ENCODE results near the gene XPR1.
A peak's percentile ranks its signal among the peaks of the same experiment; 100 is the strongest.
"Not testable (repeated sequence)": the region's sequence is repeated elsewhere in the genome, so short reads cannot be mapped to it uniquely, and the experiment has no call there.

Gene XPR1

GRCh38 chr1:180672105-180672504 is 40.3 kb downstream of the XPR1 start:
- DNase-seq (ENCODE audit: insufficient read length, low spot score): no peak
- TF ChIP-seq POLR2A (IDR thresholded peaks at IDR 0.05; ENCODE audit: low read depth, low read length) (no peak), POLR2AphosphoS5 (IDR thresholded peaks at IDR 0.05; ENCODE audit: low read depth, low read length) (no peak), PAX5 (IDR thresholded peaks at IDR 0.05; ENCODE audit: insufficient read depth, low read length, severe bottlenecking) (no peak), SPI1 (IDR thresholded peaks at IDR 0.05; ENCODE audit: low read depth, low read length) (no peak), TAF1 (IDR thresholded peaks at IDR 0.05; ENCODE audit: low read depth, low read length) (no peak)
- FAIRE-seq: no peak

GRCh38 chr1:180672505-180672904 is 40.7 kb downstream of the XPR1 start:
- no peak for DNase-seq (ENCODE audit: insufficient read length, low spot score)
- TF ChIP-seq PAX5 (IDR thresholded peaks at IDR 0.05; ENCODE audit: insufficient read depth, low read length, severe bottlenecking) (no peak), SPI1 (IDR thresholded peaks at IDR 0.05; ENCODE audit: low read depth, low read length) (peak; percentile 62; the same call in 1 of the 2 replicates)
- no peak for FAIRE-seq

- DNase-seq (ENCODE audit: insufficient read length, low spot score) (no peak), FAIRE-seq (peak; percentile 47)
- no peak for TF ChIP-seq POLR2A (IDR thresholded peaks at IDR 0.05; ENCODE audit: low read depth, low read length)
- TF ChIP-seq POLR2AphosphoS5 (IDR thresholded peaks at IDR 0.05; ENCODE audit: low read depth, low read length): no peak
- no peak for TF ChIP-seq POU2F2 (IDR thresholded peaks at IDR 0.05; ENCODE audit: low read depth, low read length)
- TF ChIP-seq PAX5 (IDR thresholded peaks at IDR 0.05; ENCODE audit: insufficient read depth, low read length, severe bottlenecking): no peak
- no peak for TF ChIP-seq TAF1 (IDR thresholded peaks at IDR 0.05; ENCODE audit: low read depth, low read length)
- no peak for TF ChIP-seq SPI1 (IDR thresholded peaks at IDR 0.05; ENCODE audit: low read depth, low read length)
These were observed 43.0 kb downstream of the XPR1 start for GRCh38 chr1:180674603-180675530.

- DNase-seq (ENCODE audit: insufficient read length, low spot score): no peak
- no peak for FAIRE-seq
- TF ChIP-seq TAF1 (IDR thresholded peaks at IDR 0.05; ENCODE audit: low read depth, low read length) (no peak), PAX5 (IDR thresholded peaks at IDR 0.05; ENCODE audit: insufficient read depth, low read length, severe bottlenecking) (no peak), POLR2AphosphoS5 (IDR thresholded peaks at IDR 0.05; ENCODE audit: low read depth, low read length) (no peak), SPI1 (IDR thresholded peaks at IDR 0.05; ENCODE audit: low read depth, low read length) (no peak), POLR2A (IDR thresholded peaks at IDR 0.05; ENCODE audit: low read depth, low read length) (no peak)
These were observed 43.8 kb downstream of the XPR1 start for GRCh38 chr1:180675586-180675985.

- TF ChIP-seq SPI1 (IDR thresholded peaks at IDR 0.05; ENCODE audit: low read depth, low read length) (no peak), POU2F2 (IDR thresholded peaks at IDR 0.05; ENCODE audit: low read depth, low read length) (no peak), POLR2A (IDR thresholded peaks at IDR 0.05; ENCODE audit: low read depth, low read length) (no peak), TAF1 (IDR thresholded peaks at IDR 0.05; ENCODE audit: low read depth, low read length) (no peak), PAX5 (IDR thresholded peaks at IDR 0.05; ENCODE audit: insufficient read depth, low read length, severe bottlenecking) (no peak), POLR2AphosphoS5 (IDR thresholded peaks at IDR 0.05; ENCODE audit: low read depth, low read length) (no peak)
- no peak for FAIRE-seq
- DNase-seq (ENCODE audit: insufficient read length, low spot score): no peak
These were observed 48.8 kb downstream of the XPR1 start for GRCh38 chr1:180680558-180681144.

- FAIRE-seq: not testable (repeated sequence)
These were observed 51.3 kb downstream of the XPR1 start for GRCh38 chr1:180683117-180683516.

GRCh38 chr1:180691322-180691913 is 59.6 kb downstream of the XPR1 start:
- no peak for TF ChIP-seq POU2F2 (IDR thresholded peaks at IDR 0.05; ENCODE audit: low read depth, low read length)
- no peak for TF ChIP-seq SPI1 (IDR thresholded peaks at IDR 0.05; ENCODE audit: low read depth, low read length)
- TF ChIP-seq POLR2A (IDR thresholded peaks at IDR 0.05; ENCODE audit: low read depth, low read length): no peak
- no peak for TF ChIP-seq POLR2AphosphoS5 (IDR thresholded peaks at IDR 0.05; ENCODE audit: low read depth, low read length)
- TF ChIP-seq PAX5 (IDR thresholded peaks at IDR 0.05; ENCODE audit: insufficient read depth, low read length, severe bottlenecking): no peak
- TF ChIP-seq TAF1 (IDR thresholded peaks at IDR 0.05; ENCODE audit: low read depth, low read length): no peak
- DNase-seq (ENCODE audit: insufficient read length, low spot score): no peak
- FAIRE-seq: no peak

More at GRCh38 chr1:180683117-180683516, 51.3 kb downstream of the XPR1 start:
- DNase-seq (ENCODE audit: insufficient read length, low spot score): not testable (repeated sequence)

GRCh38 chr1:180693564-180694244 is 61.9 kb downstream of the XPR1 start:
- no peak for FAIRE-seq
- no peak for TF ChIP-seq TAF1 (IDR thresholded peaks at IDR 0.05; ENCODE audit: low read depth, low read length)
- no peak for TF ChIP-seq POU2F2 (IDR thresholded peaks at IDR 0.05; ENCODE audit: low read depth, low read length)
- TF ChIP-seq POLR2A (IDR thresholded peaks at IDR 0.05; ENCODE audit: low read depth, low read length): no peak
- TF ChIP-seq SPI1 (IDR thresholded peaks at IDR 0.05; ENCODE audit: low read depth, low read length): no peak
- no peak for TF ChIP-seq POLR2AphosphoS5 (IDR thresholded peaks at IDR 0.05; ENCODE audit: low read depth, low read length)
- TF ChIP-seq PAX5 (IDR thresholded peaks at IDR 0.05; ENCODE audit: insufficient read depth, low read length, severe bottlenecking): no peak
- DNase-seq (ENCODE audit: insufficient read length, low spot score): no peak

GRCh38 chr1:180695282-180695681 is 63.5 kb downstream of the XPR1 start:
- no peak for DNase-seq (ENCODE audit: insufficient read length, low spot score)
- no peak for FAIRE-seq
- TF ChIP-seq POLR2AphosphoS5 (IDR thresholded peaks at IDR 0.05; ENCODE audit: low read depth, low read length) (no peak), POLR2A (IDR thresholded peaks at IDR 0.05; ENCODE audit: low read depth, low read length) (no peak), SPI1 (IDR thresholded peaks at IDR 0.05; ENCODE audit: low read depth, low read length) (no peak), TAF1 (IDR thresholded peaks at IDR 0.05; ENCODE audit: low read depth, low read length) (no peak), PAX5 (IDR thresholded peaks at IDR 0.05; ENCODE audit: insufficient read depth, low read length, severe bottlenecking) (no peak), POU2F2 (IDR thresholded peaks at IDR 0.05; ENCODE audit: low read depth, low read length) (no peak)
